ENCODE results near the gene IFT27.

Gene IFT27

DNA sequence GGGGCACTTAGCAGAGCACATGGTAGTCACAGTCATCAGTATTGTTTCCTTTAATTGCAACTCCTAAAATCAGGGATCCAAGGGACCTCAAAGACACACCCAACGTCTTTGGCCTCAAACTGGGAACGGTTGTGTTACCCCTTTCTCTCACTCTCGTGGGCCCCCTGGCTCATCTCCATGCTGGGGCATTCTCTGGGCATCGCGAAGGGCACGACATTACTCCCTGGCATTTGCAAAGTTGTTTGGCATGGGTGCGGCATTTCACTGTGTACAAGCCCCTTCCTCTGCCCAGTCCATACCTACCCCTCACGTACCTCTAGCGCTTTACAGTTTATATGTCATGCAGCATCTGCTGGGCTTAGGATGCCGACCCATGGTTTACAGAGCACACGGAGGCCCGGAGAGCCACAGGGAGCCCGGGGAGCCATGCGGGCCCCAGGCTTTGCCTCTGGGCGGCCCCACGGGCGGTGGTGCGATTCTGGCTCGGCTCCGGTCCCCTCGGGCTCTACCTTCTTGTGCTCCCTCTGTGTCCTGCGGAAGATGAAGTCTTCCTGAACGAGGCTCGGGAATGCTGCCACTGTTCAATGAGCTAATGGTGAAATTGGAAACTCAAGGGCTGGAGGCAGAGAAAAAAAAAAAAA, 50.4 kb downstream of the IFT27 start:
- DNase-seq (ENCODE audit: low read depth), result no peak

DNA sequence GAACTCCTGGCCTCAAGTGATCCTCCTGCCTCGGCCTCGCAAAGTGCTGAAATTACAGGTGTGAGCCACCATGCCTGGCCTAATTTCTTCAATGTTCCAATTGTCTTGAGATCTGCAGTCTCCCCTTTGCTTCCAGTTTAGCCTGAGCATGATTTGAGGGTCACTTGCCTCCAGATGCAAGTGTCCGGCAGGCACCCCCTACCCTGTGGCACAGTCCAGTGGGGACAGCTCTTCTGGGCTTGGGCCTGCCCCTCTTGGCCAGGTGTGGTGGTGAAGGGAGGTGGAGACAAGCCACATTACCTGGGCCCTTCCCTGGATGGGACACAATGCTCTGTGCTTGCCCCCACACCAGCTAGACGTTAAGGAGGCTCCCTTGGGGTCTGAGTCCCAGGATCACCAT, 51.1 kb downstream of the IFT27 start:
- DNase-seq (ENCODE audit: low read depth), result no peak

DNA sequence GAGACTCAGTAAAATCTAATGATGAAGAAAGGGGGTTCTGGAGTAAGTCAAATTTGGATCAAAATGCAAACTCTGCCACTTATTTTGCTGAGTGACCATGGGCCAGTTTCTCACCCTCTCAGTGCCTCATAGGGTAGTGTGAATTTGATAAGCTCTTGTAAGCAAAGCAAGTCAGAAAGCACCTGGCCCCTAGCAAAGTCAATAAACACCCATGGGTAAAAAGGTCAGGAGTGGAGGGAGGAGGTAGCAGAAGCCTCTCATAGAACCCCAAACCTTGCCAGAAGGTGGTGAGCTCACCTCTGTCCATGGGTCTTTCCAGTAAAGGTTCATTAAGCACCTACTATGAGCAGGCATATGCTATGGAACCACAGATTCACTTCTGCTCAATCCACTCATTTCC, 53.9 kb downstream of the IFT27 start:
- no peak for DNase-seq (ENCODE audit: low read depth)

DNA sequence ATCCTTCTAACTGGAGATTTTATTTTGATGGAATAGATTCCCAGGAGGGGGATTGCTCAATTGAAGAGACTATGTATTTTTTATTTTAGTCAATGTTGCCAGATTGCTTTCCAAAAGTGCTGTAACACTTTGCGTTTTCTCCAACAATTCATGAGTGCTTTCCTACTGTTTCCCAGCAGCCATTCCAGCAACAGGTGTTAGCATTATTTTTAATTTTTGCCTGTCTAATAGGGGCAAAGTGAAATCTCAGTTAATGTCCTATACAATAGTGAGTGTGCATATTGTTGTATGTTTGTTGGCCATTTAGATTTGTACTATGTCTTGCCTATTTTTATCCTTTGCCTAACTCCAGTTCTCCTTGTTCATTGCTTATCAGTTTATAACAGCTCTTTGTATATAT, 60.3 kb downstream of the IFT27 start:
- no peak for DNase-seq (ENCODE audit: low read depth)

DNA sequence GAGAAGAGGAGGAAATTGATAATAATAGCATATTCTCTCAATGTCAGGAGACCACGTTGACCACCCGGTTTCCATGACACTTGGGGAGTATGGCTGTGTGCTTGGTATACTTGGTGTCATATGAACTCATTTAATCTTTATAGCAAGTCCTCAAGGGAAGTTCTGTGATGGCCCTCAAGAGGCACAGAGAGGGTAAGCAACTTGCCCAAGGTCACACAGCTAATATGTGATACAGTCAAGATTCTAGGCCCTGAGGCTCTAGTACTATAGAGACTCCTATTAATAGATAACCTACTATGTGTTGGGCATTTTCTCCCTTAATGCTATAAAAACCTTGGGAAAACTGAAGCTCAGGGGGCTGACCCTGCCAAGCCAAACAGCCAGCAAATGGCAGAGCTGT, 61.8 kb downstream of the IFT27 start:
- DNase-seq (ENCODE audit: low read depth), result no peak

DNA sequence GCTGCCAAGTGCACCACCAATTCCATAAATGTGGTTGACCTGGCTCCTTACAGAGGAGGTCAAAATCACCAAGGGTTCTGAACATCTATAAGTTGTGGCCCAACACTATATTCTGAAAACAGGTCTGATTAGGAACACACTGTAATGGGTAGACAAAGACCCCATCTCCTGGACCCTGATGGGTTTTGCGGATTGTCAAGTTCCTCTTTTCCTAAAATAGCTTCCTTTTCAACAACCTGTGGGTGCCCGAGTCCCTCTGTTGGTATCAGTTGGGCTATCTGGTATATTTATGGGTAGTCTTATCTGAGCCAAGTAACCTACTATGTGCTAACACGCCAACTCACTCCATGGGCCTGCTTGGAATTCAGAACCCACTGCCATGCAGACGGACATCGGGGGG, 62.5 kb downstream of the IFT27 start:
- no peak for DNase-seq (ENCODE audit: low read depth)

Data from fibroblast of gingiva (primary cell).